GM19099 (cell line): ENCODE results near the gene ABCC3.

Experiments used
- POLR2A ChIP-seq: IDR thresholded peaks from 3 replicates; pipeline ENCODE4 v1.6.1; 2011; ENCODE audit warnings: low read depth; ENCODE audit not compliant: insufficient read length; ENCODE audit errors: extremely low read depth

The ABCC3 gene

DNA sequence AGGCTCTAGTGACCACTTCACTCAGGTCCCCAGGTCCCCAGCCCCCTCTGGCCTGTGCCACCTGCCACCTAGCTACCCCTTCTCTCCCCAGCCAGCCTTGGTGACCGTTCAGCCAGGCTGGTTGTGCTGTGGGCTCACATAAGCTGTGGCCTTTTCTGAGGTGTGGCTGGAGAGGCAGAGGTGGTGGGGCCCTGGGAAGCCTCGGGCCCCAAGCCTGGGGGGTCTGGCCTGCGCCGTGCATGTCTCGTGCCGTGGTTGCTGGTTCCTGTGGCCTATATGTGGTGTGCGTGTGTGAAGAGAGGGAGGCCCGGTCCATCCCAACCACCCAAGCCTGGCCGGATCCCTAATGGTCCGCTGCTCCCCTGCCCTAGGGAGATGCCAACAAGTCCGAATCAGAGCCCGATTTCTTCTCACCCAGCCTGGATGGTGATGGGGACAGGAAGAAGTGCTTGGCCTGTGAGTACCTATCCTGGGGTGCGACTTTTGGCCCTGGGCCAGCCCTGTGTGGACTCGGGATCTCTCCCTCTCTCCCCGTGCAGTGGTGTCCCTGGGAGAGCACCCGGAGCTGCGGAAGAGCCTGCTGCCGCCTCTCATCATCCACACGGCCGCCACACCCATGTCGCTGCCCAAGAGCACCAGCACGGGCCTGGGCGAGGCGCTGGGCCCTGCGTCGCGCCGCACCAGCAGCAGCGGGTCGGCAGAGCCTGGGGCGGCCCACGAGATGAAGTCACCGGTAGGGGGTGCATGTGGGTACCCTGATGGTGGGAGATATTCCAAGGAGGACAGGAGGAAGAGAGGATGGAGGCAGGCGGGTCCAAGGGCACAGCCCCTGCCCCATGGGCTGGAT is 38.3 kb upstream of the ABCC3 start:
- TF ChIP-seq POLR2A, result no peak

DNA sequence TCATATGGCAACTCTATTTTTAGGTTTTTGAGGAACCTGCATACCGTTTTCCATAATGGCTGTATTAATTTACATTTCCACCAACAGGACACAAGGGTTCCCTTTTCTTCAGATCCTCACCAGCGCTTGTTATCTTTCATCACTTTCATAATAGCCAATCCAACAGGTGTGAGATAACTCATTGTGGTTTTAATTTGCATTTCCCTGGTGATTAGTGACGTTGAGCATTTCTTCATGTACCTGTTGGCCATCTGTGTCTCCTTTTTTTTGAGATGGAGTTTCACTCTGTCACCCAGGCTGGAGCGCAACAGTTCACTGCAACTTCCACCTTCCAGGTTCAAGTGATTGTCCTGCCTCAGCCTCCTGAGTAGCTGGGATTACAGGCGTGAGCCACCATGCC is 36.2 kb upstream of the ABCC3 start:
- no peak for TF ChIP-seq POLR2A

GRCh38 chr17:50599606-50600005 is 35.1 kb upstream of the ABCC3 start:
- TF ChIP-seq POLR2A, result no peak

GRCh38 chr17:50601823-50602375 is 32.8 kb upstream of the ABCC3 start:
- no peak for TF ChIP-seq POLR2A

GRCh38 chr17:50602836-50603235 is 31.8 kb upstream of the ABCC3 start:
- no peak for TF ChIP-seq POLR2A

- TF ChIP-seq POLR2A, result no peak
Observed at GRCh38 chr17:50603340-50603739, 31.3 kb upstream of the ABCC3 start.

DNA sequence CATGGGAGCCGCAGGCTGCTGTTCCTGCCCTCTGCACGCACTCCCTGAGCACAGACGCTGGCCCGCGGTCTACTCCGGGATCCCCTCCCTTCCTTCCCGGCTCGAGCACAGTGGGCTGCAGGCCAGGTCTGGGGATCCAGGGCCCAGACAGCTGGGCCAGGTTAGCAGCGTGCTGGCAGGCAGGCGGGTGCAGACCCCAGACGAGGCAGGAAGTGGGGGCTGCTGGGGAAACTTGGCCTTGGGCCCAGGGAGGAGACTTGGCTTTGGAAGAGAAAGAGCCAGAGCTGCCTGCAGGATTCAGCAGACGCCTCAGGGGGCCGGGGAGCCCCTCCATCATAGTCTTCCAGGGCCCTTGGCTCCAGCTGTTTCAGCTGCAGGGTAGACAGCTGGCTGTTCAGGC is 30.2 kb upstream of the ABCC3 start:
- no peak for TF ChIP-seq POLR2A

DNA sequence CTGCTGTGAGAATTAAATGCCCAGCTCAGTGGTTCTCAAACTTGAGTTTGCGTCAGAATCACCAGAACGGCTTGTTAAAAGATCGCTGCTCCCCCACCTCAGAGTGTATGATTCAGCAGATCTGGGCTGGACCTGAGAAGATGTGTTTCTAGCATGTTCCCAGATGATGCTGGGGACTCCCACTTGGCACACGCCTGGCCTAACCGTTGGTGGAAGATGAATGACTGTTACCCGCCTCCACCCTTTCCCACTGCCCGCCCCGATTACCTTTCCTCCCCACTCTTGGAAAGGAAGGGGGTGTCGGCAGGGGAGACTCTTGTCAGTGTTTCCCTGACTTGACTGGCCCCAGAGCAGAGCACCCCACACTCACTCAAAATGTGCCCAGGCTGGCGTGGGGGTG is 29.3 kb upstream of the ABCC3 start:
- TF ChIP-seq POLR2A, result no peak

GRCh38 chr17:50607522-50608175 is 27.0 kb upstream of the ABCC3 start:
- no peak for TF ChIP-seq POLR2A

GRCh38 chr17:50608700-50609379 is 25.8 kb upstream of the ABCC3 start:
- no peak for TF ChIP-seq POLR2A

DNA sequence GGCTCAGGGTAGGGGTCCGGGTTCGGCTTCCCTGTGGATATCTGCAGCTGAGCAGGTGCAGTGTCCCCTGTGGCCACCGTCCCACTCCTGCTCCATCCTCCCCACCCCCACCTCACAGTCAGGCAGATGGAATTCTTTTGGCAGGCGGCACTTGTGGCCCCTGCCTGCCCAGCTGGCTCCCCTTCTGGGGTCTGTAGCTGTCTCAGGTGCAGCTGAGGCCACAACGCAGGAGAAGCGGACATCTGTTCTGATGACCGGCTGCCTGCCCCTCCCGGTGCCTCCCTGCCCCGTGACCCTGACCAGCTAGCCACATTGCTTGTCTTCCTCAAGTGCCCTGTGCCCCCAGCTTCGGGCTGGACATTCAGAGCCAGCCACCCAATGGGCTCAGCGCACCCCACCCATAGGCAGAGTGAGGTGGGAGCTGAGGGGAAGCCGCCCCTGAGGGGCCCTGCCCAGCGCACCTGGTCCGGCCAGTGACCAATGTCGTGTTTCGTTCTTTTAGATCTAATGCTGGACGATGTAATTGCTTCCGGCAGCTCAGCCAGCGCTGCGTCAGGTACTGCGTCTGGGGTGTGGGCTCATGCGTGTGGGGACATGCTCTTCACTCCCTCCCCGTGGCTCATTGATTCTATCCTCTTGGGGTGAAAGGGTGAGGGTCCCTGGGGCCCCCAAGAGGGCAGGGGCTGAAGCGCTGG is 25.2 kb upstream of the ABCC3 start:
- TF ChIP-seq POLR2A, result no peak

DNA sequence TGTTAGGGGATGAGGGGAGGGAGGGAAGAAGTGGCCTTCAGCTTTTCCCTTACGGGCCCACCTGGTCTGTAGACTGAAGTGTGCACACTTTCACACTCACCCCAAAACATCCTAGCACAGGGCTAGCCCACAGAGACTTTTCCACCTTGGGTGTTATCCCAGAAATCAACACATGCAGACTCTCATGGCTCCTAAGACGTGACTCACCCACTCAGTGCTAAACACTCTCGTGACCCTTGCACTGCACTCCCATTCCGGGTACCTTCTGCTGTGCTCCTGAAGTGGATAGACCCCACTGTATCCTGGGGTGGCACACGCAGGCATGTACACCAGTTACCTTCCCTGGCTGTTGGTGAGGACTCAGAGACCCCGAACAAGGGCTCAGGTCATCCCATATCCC is 23.0 kb upstream of the ABCC3 start:
- TF ChIP-seq POLR2A, result no peak

DNA sequence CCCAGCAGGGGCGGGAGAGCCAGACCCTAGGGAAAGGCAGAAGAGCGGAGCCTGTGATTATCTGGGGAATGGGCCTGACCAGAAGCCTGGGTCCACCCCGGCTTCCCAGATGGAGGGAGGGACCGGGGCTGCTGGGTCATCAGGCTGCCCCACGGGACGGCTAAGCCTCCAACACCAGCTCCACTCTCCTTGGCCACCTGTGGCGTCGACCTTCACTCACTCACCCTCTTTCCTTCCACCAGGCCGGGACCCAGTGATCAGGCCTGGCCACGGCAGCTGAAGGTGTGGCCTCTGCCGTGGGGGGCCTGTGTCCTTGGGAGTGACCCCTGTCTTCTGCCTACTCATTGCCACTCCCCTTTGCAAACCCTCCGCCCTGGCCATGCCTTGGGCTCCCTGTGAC is 22.4 kb upstream of the ABCC3 start:
- TF ChIP-seq POLR2A, result no peak

DNA sequence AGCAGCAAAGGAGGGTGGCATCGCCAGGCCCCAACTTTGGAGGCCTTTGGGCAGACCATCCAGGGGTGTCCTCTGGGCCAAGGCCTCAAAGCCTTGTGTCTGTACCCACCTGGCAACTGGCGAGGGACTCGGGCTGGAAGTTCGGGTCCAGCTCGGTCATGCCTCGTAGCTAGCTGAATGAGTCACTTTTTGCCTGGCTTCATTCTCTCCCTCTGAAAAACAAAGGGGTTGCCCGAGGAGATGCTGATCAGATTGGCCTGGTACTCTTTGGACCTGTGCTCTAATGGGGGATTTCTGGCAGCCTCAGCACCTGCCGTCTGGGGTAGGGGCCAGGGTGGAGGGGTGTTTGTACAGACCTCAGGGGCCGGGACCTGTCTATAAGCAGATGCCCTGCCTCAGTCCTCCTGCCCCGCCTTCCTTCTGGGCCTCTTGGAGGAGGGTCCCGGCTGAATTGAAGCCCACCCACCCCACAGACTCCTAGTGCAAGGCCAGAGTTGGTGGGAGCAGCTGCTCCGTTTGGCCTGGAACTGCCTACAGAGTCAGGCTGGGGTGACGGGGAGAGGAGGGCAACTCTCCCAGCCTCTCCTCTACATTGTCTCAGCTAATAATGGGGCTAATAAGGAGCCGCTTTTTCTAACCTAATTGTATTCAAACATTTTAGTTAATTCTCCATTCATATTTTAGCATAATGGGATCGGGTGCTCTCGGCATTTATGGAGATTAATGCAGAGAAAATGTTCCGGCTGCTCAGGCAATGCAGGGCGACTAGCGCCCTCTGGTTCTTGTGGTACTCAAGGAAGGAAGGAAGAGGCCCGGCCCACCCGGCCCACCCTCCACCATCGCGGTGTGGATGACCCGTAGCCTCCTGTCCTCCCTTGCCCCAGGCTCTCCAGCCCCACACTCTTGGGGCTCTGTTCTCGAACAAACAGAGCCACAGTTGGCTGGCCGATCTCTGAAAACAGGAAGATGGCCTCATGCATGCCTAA is 21.4 kb upstream of the ABCC3 start:
- no peak for TF ChIP-seq POLR2A

DNA sequence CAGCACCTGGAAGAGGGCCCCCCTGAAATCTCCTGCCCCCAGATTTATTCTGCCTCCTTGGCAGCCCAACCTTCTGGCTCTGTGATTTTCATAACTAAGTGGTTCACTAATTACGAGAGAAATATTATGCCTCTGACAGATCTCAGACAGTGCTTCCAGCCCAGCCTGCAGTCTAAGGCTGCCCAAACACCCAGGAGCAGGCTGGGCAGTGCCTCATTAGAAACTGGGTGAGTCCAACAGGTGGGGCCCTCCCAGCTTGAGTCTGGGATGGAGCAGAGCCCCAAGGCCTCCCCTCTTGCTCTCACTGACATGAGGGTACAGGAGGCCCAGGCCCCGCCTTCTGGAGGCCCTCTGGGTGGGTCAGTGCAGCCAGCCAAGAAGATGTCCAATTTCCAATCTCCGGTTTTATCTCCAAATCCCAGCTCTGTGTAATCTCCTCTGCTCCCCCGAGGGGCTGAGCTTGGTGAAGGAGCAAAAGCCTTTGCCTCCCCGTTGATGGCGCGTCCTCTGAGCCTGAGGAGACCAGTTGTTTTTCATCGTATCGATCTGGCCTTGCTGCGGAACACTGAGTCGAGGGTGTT is 20.1 kb upstream of the ABCC3 start:
- TF ChIP-seq POLR2A, result no peak
